H1 (cell line): Measurements from ENCODE around the gene SNORC. TPM values are rescaled to one million over a fixed set of nuclear protein-coding genes. Genes with fewer than 3 reads are reported as not detected.

ENCODE experiments used
- CHD7 ChIP-seq: fragments of 300-600 bp; sonication (generic); IDR thresholded peaks from 2 replicates; pipeline ENCODE4 v1.7.1; 2012; ENCODE audit warnings: low read length, moderate library complexity, mild to moderate bottlenecking, inconsistent platforms; ENCODE audit not compliant: insufficient replicate concordance
- EP300 ChIP-seq, 2 experiments: IDR thresholded peaks; 1 replicate in 1 of 2; 2 replicates in 1 of 2; pipeline ENCODE4 v1.6.1; 2011 to 2012; ENCODE audit warnings: low read depth in 2 of 2, low read length in 2 of 2, mild to moderate bottlenecking in 2 of 2, borderline replicate concordance in 1 of 2, inconsistent platforms in 1 of 2, moderate library complexity in 1 of 2
- POU5F1 ChIP-seq: IDR thresholded peaks from 2 replicates; pipeline ENCODE4 v1.6.1; 2011; ENCODE audit warnings: low read depth, mild to moderate bottlenecking, low read length, moderate library complexity
- RXRA ChIP-seq: IDR thresholded peaks from 2 replicates; pipeline ENCODE4 v1.6.1; 2011; ENCODE audit warnings: low read depth, mild to moderate bottlenecking, low read length, moderate library complexity; ENCODE audit not compliant: insufficient read depth
- SIX5 ChIP-seq: IDR thresholded peaks from 2 replicates; pipeline ENCODE4 v1.6.1; 2011; ENCODE audit warnings: mild to moderate bottlenecking, low read depth, low read length
- SUZ12 ChIP-seq: fragments of 200-600 bp; sonication (generic); IDR thresholded peaks from 2 replicates; pipeline ENCODE4 v1.6.1; 2012; ENCODE audit warnings: mild to moderate bottlenecking, inconsistent platforms, low read length, moderate library complexity, mixed read lengths
- USF2 ChIP-seq: IDR thresholded peaks from 2 replicates; pipeline ENCODE4 v1.6.1; 2011; ENCODE audit warnings: low read length, improper control_type of control experiment
- polyA plus RNA-seq, 7 experiments: library from polyadenylated mRNA; depleted of rRNA in 3 of 7; stranded (reverse) in 5 of 7; unstranded in 2 of 7; fragments of >200 nt in 5 of 7; fragments of 200-250 nt in 2 of 7; gene quantifications; 1 replicate in 5 of 7; 2 replicates in 1 of 7; 4 replicates in 1 of 7; pipeline versions ENCODE4 v1.2.1 to v1.2.3, GENCODE V29; 2011 to 2013; ENCODE audit warnings: missing spikeins in 2 of 7, mixed read lengths in 2 of 7
- total RNA-seq: library from RNA; stranded (reverse); fragmentation: NEBNext Ultra II Directional; extraction: Animal tissue kit (Norgen Biotek cat#: 25700); gene quantifications from 2 replicates; pipeline ENCODE4 v1.2.1, GENCODE V29; 2021

SNORC gene
- total and polyA plus RNA-seq, 2 of the 8 experiments (the other 6 are each of a cell fraction or from before 2014, with no cell fraction given), result 1.6 to 1.8 TPM

GRCh38 chr2:232871835-232872736, 2.0 kb downstream of the SNORC start (continued):
- no peak for TF ChIP-seq CHD7
- TF ChIP-seq POU5F1, result no peak
- no peak for TF ChIP-seq USF2
- TF ChIP-seq EP300 (IDR thresholded peaks at IDR 0.05; ENCODE audit: borderline replicate concordance in 1 of 2, low read depth in 2 of 2, low read length in 2 of 2), result no peak
- TF ChIP-seq SUZ12, result no peak
- TF ChIP-seq SIX5, result no peak
- no peak for TF ChIP-seq RXRA
